Natural killer cell (primary cell): ENCODE measurements around the gene DENND1A. TPM values are rescaled to one million over a fixed set of nuclear protein-coding genes. Genes with fewer than 3 reads are reported as not detected.
"Not testable (repeated sequence)": the region's sequence is repeated elsewhere in the genome, so short reads cannot be mapped to it uniquely, and the experiment has no call there.

Experiments used
- ATAC-seq, 3 donors: fragments of 150-1000 bp in 2 of 3; fragments of 200-7000 bp in 1 of 3; cut with Tn5 transposase; 1 replicate in 1 of 3; 2 replicates in 2 of 3; pipeline ENCODE4 v1.10.0; 2021; ENCODE audit warnings: mild to moderate bottlenecking in 2 of 3, moderate library complexity in 2 of 3
- DNase-seq, 2 donors: peaks; one replicate each; pipeline versions ENCODE4 v3.0.0 to v3.0.0-alpha.2; 2013 to 2021; ENCODE audit warnings: mixed read lengths in 1 of 2
- H3K27ac ChIP-seq: one replicate; pipeline ENCODE4 v1.5.1; 2013; ENCODE audit warnings: mild to moderate bottlenecking, low read length
- H3K27me3 ChIP-seq: one replicate; pipeline ENCODE4 v1.6.1; 2013; ENCODE audit warnings: low read length; ENCODE audit not compliant: control insufficient read depth, insufficient read depth
- H3K36me3 ChIP-seq: one replicate; pipeline ENCODE4 v1.6.1; 2013; ENCODE audit warnings: low read length; ENCODE audit not compliant: control insufficient read depth, insufficient read depth
- H3K4me1 ChIP-seq: one replicate; pipeline ENCODE4 v1.6.1; 2013; ENCODE audit warnings: low read length; ENCODE audit not compliant: control insufficient read depth, insufficient read depth
- H3K4me3 ChIP-seq: one replicate; pipeline ENCODE4 v1.5.1; 2013; ENCODE audit warnings: low read length
- H3K9me3 ChIP-seq: one replicate; pipeline ENCODE4 v1.6.1; 2013; ENCODE audit warnings: low read length; ENCODE audit not compliant: control insufficient read depth, insufficient read depth
- H3K27ac Mint-ChIP-seq, 2 donors: one replicate each; pipeline ENCODE4 v1.8.0; 2022; ENCODE audit warnings: mild to moderate bottlenecking in 2 of 2, mixed read lengths in 2 of 2, moderate library complexity in 1 of 2
- H3K27me3 Mint-ChIP-seq, 2 donors: one replicate each; pipeline ENCODE4 v1.8.0; 2022; ENCODE audit warnings: low read depth in 2 of 2, mixed read lengths in 2 of 2
- H3K36me3 Mint-ChIP-seq: one replicate; pipeline ENCODE4 v1.8.0; 2022; ENCODE audit warnings: mixed read lengths
- H3K4me1 Mint-ChIP-seq, 2 donors: one replicate each; pipeline ENCODE4 v1.8.0; 2022; ENCODE audit warnings: mixed read lengths in 2 of 2
- H3K4me3 Mint-ChIP-seq: one replicate; pipeline ENCODE4 v1.8.0; 2022; ENCODE audit warnings: mild to moderate bottlenecking, moderate library complexity, mixed read lengths
- H3K9me3 Mint-ChIP-seq, 2 donors: one replicate each; pipeline ENCODE4 v1.8.0; 2022; ENCODE audit warnings: mixed read lengths in 2 of 2
- CTCF ChIP-seq: fragments of 200-600 bp; IDR thresholded peaks from one replicate; pipeline ENCODE4 v1.8.0; 2022; ENCODE audit warnings: antibody characterized with exemption
- WGBS: methylation state at CpG from one replicate; pipeline ENCODE4 v1.1.7; 2013; ENCODE audit warnings: missing lambda C conversion rate; ENCODE audit not compliant: insufficient coverage; 5-methylcytosine and 5-hydroxymethylcytosine counted together
- intact Hi-C: fragments of 100-400 bp; cut with micrococcal nuclease; formaldehyde crosslinking; loops from one replicate; pipeline ENCODE4 v1.14.2; 2022
- total RNA-seq, 4 donors: library from RNA; stranded (reverse); fragments of 120-200 nt in 1 of 4; gene quantifications; one replicate each; pipeline versions ENCODE4 v1.2.3 to v1.2.4, GENCODE V29; 2013 to 2022

DENND1A gene
- total RNA-seq, 3 donors from 2014 or later (not counting 1 experiment from before 2014, with no cell fraction given) = 27.8 to 37.6 (median 30.9) TPM

DNA sequence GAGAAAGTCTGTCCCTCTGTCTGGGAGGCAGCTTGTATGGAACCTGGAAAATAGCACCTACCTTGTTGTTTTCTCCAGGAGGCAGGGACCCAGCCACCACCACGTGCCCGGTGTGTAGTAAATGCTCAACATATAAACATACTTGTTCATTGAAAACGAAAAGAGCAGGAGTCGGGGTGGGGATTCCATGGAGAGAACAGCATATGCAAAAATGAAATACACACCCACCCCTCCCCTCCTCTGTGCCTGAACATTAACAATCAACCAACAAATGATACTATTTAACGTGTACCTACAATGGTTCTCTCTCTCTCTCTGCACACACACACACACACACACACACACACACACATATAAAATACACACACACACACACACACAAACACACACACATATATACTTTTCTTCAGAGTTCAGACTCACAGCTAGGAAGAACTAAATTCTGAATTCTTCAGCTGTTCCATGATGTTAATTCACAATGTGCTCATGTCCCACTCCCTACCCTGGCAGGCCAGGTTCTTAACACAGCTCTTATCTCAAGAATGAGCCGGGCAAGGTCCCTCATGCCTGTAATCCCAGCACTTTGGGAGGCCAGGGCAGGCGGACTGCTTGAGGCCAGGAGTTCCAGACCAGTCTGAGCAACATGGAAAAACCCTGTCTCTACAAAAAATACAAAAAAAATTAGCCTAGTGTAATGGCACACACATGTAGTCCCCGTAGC, 16.3 kb upstream of the DENND1A start:
- ATAC-seq (no peak), DNase-seq (no peak)
- H3K4me3 ChIP-seq = no peak overlapping the region
- Mint-ChIP-seq H3K27ac (no peak overlapping the region), H3K9me3 (no peaks in the 10 kb centered on the region), H3K4me1 (no peaks in the 10 kb centered on the region), H3K36me3 (no peaks in the 10 kb centered on the region), H3K4me3 (no peak overlapping the region), H3K27me3 (peaks cover 6 to 26% of the 10 kb centered on the region in 2 donors)
- WGBS = 86% methylated on average over 8 of the region's 8 CpGs
- intact Hi-C loops = no loop called here
- no peaks in the 10 kb centered on the region for H3K36me3 ChIP-seq
- H3K4me1 ChIP-seq = no peaks in the 10 kb centered on the region
- no peaks in the 10 kb centered on the region for H3K27me3 ChIP-seq
- no peak overlapping the region for H3K27ac ChIP-seq
- no peak for TF ChIP-seq CTCF
- H3K9me3 ChIP-seq = no peaks in the 10 kb centered on the region

GRCh38 chr9:123945532-123945931, 15.6 kb upstream of the DENND1A start:
- no peak overlapping the region for H3K27ac ChIP-seq
- no peaks in the 10 kb centered on the region for H3K36me3 ChIP-seq
- Mint-ChIP-seq H3K4me3 (no peak overlapping the region), H3K27me3 (peaks cover 2 to 25% of the 10 kb centered on the region in 2 donors), H3K36me3 (no peaks in the 10 kb centered on the region), H3K27ac (no peak overlapping the region), H3K9me3 (no peaks in the 10 kb centered on the region), H3K4me1 (no peaks in the 10 kb centered on the region)
- 96% methylated on average over 12 of the region's 12 CpGs for WGBS
- no peak for ATAC-seq
- DNase-seq = no peak
- intact Hi-C loops = no loop called here
- no peaks in the 10 kb centered on the region for H3K9me3 ChIP-seq
- H3K4me1 ChIP-seq = no peaks in the 10 kb centered on the region
- no peak for TF ChIP-seq CTCF
- no peaks in the 10 kb centered on the region for H3K27me3 ChIP-seq
- no peak overlapping the region for H3K4me3 ChIP-seq

DNA sequence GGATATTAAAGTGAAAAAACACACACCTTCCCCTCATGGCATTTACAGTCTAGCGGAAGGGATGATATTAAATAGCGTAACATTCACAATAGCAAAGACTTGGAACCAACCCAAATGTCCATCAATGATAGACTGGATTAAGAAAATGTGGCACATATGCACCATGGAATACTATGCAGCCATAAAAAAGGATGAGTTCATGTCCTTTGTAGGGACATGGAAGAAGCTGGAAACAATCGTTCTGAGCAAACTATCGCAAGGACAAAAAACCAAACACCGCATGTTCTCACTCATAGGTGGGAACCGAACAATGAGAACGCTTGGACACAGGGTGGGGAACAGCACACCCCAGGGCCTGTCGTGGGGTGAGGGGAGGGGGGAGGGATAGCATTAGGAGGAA, 14.5 kb upstream of the DENND1A start:
- H3K36me3 Mint-ChIP-seq, H3K4me1 Mint-ChIP-seq, H3K27ac ChIP-seq, H3K9me3 Mint-ChIP-seq, H3K4me3 Mint-ChIP-seq, H3K4me3 ChIP-seq, intact Hi-C loops, H3K27ac Mint-ChIP-seq, H3K27me3 ChIP-seq, ATAC-seq, H3K4me1 ChIP-seq, H3K9me3 ChIP-seq, DNase-seq, H3K36me3 ChIP-seq: not testable (repeated sequence)
- WGBS = 96% methylated on average over 6 of the region's 8 CpGs
- peaks cover 2 to 21% of the 10 kb centered on the region in 2 donors for H3K27me3 Mint-ChIP-seq

DNA sequence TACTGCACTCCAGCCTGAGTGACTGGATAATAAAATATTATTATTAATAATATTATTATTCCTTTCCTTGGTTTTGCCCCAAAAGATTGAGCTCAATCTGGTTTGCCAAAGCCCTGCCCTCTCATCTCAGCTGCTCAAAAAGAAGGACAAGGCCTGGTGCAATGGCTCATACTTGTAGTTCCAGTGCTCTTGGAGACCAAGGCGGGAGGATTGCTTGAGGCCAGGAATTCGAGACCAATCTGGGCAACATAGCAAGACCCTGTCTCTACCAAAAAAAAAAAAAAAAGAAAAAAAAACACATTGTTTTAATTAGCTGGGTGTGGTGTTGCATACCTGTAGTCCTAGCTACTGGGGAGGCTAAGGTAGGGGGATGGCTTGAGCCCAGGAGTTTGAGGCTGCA, 13.7 kb upstream of the DENND1A start:
- Histone ChIP-seq H3K27ac (no peak overlapping the region), H3K9me3 (no peaks in the 10 kb centered on the region), H3K27me3 (no peaks in the 10 kb centered on the region), H3K4me1 (no peaks in the 10 kb centered on the region), H3K36me3 (no peaks in the 10 kb centered on the region), H3K4me3 (no peak overlapping the region)
- Mint-ChIP-seq H3K4me3 (no peak overlapping the region), H3K9me3 (no peaks in the 10 kb centered on the region), H3K4me1 (no peaks in the 10 kb centered on the region), H3K27ac (no peak overlapping the region), H3K36me3 (no peaks in the 10 kb centered on the region), H3K27me3 (peaks cover 7 to 28% of the 10 kb centered on the region in 2 donors)
- ATAC-seq (no peak), DNase-seq (no peak)
- 75% methylated on average over 2 of the region's 2 CpGs for WGBS
- no peak for TF ChIP-seq CTCF
- intact Hi-C loops = no loop called here
